HG03460 (cell line): ENCODE measurements around the gene ALDH1B1.
"Not testable (repeated sequence)": the region's sequence is repeated elsewhere in the genome, so short reads cannot be mapped to it uniquely, and the experiment has no call there.

Experiments used
- ATAC-seq: cut with Tn5 transposase; IDR thresholded peaks from one replicate; pipeline ENCODE4 v1.9.1; 2021; ENCODE audit not compliant: unreplicated experiment

ALDH1B1 gene

DNA sequence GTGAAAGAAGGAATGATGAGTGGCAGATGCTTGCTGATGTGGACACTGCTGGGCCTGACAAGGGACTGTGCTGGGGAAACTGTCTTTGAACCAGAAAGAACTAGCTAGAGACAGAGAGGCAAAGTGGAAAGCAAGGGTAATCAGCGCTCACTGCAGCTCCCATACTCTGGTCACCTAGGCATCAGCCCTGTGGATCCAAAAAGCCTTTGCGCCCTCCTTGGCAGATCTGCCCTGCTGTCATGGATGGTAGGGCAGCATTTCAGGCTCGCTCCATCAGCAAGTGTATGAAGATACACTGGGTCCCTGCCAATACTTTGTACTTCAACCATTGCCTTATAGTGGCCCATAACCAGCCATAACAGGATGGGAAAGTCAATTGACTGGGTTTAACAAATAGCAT, 6.6 kb upstream of the ALDH1B1 start:
- no peak for ATAC-seq

DNA sequence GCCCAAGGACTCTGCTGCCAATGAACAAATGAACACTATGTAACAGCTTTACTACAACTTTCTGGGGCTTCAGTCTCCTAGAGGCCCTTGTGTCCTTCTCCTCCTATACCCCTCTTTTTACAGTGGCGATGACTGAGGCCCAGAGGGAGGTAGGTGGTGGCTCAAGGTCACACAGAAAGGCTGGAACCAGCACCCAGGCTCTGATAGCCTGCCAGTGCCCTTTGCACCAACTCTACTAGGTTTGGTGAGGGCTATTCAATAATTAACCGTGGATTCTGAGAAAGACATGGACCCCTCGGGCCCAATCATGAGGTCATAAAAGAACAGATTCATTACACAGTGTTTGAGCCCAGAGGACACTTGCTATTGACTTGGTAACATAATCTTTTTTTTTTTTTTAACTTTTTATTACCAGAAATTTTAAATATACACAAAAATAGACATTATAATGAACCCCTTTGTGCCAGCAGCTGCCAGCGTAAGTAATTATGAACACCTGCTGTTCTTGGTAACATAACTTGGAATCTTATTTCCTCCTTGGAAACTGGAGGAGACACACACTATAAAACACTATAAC, 6.1 kb upstream of the ALDH1B1 start:
- no peak for ATAC-seq

DNA sequence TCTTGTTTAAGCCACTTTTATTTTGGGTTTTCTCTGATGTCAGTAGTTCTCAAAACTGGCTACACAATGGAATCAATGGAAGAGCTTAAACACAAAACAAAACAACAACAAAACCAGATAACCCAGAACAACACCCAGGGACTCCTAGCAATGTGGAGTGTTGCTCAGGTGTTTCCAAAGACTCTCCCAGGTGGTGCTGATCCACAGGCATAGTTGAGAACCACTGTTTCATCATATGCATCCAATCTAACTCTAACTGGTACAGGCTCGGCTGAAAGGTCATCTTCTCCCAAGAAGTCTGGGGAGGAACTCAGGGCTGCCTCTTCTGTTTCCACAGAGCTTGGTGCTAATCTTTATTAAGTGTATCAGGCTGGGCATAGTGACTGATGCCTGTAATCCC, 5.4 kb upstream of the ALDH1B1 start:
- ATAC-seq = no peak

DNA sequence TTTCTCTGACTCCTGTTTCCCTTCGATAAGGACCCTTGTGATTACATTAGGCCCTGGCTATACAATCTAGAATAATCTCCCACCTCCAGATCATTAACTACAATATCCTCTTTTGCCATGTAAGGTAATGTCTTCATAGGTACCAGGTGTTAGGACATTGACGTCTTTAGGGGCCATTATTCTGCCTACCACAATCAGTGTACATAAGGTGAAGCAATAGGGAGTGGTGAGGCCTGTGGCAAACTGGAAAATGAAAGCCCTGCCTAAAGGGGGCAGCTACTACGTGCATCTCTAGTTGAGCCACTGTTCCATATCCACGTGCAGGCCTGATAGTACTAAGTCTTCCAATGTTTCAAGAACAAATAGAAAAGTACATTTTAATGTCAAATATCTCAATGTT, 4.8 kb upstream of the ALDH1B1 start:
- no peak for ATAC-seq

DNA sequence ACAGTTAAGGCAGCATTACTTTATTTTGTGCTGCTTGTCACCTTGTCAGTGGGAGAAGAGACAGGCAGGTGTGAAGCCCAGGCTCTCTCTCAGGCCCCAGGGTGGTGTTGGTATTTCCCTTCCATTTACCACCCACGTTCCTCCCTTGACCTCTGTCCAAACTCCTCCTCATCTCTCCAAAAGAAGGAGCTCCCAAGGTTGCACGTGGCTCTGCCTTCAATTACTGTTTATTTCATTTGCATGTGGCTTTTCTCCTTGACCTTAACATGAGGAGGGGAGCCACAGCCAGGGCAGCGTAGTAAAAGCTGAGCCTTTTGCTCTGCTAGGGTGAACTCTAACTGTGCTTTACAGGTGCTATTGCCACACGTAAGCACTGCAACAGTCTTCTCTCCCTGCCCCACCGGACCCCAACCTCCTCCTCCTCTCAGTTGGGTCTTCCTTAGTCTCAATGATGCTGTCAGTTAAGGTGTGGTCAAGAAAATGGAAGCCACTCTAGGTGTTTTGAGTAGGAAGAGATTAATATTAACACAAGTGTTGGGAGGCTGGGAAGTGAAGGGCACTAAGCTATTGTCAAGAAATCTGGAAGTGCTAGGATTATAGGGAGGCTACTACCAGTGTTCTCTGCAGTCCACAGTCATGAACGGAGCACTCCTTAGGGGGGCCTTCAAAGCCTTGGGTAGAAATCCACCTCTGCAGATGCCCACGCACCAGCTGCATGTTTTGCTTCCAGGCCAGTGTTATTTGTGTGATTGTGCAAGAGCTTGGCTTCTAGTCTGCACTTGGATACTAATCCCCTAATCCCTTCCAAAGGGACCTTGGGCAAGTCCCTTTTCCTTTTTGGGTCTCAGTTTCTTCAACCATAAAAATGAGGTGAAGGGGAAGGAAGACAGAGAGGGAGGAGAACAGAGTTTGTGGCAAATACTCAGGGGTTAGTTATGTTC, 3.9 kb upstream of the ALDH1B1 start:
- ATAC-seq = no peak

DNA sequence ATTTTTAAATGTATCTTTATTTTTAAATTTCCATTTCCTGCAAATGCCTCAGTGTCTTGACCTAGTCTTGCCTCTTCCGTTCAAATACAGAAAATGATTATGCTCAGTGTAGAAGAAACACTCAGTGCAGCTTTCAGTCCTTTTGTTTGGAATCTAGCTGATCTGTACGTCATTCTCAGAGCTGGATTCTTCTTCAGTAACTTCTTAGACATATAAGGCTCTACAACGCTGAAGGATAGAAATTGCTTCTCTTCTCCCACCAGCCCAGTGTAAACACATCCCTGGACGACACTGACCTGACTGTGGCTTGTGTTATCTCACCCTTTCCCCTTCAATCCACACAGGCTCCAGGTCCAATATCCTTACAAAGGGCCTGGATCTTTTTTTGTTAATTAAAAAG, 3.2 kb upstream of the ALDH1B1 start:
- no peak for ATAC-seq

DNA sequence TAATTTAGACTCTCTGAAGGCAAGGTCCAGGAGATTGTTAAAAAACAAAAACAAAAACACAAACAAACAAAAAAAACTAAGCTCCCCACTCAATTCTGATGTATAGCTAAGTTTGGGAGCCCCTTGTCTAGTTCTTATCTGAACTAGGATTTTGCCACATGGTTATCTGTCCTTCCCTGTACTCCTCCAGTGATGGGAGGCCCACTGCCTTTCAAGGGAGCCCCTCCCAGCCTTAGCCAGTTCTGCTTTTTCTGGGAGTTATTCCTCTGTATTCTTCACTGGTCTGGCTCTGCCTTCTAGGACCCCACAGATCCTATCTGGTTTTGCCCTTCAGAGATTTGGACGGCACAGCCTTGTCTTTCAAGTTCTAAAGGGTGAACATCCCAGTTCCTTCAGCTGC, 2.1 kb upstream of the ALDH1B1 start:
- ATAC-seq = no peak

DNA sequence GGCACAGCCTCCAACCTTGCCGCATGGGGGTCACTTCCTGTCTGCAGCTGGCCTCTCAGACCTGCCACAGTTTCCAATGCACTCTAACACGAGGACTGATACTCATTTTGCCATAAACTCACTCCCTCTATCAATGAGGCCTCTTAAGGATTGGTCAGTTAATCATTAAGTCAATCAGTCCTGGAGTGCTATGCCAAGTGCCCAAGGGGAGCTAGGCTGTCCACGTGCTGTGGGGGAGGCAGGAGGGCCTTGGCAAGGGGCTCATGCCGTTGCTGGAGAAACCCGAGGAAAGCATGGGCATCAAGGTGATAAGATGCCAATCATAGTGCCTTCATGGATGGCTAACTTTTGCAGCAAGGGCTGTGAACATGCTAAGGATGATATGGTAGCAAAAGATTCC, 1.7 kb upstream of the ALDH1B1 start:
- ATAC-seq = no peak

DNA sequence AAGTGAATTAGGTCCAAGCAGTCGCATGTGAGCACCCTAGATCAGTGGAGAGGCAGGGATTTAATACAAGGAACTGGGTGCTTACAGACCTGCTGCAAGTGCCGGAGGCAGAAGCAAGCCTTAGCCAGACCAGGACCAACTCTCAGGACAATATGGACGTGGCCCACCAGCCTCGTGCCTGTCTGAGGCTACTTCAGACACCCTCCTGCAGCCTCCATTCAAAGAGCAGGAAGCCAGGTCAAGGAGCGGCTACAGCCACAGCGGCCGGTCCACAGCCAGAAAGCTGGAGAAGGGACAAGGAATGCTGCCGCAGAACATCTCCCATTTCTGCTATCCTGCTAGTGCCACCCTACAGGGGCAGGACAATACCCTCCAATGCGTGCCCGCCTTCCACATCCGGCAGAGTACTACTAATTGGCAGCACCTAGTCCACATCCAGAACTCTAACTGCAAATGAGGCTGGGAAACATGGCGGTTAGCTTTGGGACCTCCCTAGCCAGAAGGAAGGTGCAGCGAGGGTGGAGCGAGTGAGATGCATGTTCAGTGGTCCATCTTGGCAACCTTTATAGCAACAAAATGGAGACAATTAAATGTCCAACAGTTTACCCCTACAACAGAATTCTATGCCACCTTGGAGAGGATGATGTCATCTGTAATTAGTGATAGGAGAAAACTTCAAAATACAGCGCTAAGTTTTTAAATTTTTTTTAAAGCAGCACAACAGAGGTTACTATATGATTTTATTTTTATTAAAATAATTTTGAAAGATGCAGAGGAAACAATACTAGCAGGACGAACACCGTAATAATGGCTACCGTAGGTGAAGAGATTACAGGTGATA, 1.0 kb upstream of the ALDH1B1 start:
- ATAC-seq = no peak

DNA sequence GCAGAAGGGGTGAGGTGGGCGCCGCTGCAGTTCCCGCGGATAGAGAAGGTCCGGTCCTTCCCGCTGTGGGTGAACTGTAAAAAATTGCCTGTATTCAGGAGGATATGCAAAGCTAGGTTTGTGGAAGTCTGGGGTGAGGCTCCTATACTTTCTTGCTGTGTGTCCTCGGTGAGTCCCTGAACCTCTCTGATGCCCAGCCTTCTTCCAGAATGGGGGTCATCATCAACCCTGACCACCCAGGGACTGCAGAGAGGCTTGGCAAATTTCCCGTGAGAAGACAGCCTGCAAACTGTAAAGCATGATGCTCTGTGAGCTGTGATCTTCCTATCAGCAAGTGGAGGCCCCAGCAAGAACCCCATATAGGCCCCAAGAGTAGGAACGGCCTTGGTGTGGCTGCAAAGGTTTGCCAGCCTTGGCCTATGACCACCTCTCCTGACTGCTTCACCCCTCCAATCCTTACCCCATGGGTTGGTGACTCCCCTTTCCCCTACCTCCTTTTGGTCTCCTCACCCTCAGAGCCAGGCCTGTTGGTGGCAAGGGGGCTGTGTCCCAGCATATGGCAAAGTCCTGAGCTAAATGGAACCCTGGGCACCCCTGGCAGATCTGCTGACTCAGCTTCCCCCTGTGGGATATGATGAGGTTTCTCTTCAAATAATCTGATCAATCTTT, 760 bp downstream of the ALDH1B1 start:
- ATAC-seq = no peak

DNA sequence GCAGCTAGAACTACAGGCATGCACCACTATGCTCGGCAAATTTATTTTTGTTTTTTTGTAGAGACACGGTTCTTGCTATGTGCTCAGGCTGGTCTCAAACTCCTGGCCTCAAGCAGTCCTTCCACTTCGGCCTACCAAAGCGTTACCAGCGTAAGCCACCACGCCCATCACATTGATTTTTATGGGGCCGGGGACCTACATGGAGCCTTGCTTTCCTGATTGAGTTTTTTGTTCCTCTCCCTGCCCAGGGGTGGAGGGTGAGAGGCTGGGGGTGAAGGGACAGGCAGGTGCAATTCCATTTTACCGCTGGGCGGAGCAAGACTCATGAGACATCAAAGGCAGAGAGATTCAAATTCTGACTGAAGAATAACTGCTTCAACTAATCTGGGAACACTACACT, 1.9 kb downstream of the ALDH1B1 start:
- ATAC-seq = no peak

DNA sequence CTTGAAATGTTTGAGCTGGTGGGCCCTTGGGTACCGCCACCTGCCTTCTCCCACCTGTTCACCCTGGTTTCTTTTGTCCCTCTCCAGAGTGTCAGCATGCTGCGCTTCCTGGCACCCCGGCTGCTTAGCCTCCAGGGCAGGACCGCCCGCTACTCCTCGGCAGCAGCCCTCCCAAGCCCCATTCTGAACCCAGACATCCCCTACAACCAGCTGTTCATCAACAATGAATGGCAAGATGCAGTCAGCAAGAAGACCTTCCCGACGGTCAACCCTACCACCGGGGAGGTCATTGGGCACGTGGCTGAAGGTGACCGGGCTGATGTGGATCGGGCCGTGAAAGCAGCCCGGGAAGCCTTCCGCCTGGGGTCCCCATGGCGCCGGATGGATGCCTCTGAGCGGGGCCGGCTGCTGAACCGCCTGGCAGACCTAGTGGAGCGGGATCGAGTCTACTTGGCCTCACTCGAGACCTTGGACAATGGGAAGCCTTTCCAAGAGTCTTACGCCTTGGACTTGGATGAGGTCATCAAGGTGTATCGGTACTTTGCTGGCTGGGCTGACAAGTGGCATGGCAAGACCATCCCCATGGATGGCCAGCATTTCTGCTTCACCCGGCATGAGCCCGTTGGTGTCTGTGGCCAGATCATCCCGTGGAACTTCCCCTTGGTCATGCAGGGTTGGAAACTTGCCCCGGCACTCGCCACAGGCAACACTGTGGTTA, 3.3 kb downstream of the ALDH1B1 start:
- no peak for ATAC-seq

DNA sequence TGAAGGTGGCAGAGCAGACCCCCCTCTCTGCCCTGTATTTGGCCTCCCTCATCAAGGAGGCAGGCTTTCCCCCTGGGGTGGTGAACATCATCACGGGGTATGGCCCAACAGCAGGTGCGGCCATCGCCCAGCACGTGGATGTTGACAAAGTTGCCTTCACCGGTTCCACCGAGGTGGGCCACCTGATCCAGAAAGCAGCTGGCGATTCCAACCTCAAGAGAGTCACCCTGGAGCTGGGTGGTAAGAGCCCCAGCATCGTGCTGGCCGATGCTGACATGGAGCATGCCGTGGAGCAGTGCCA, 3.8 kb downstream of the ALDH1B1 start:
- ATAC-seq = no peak

DNA sequence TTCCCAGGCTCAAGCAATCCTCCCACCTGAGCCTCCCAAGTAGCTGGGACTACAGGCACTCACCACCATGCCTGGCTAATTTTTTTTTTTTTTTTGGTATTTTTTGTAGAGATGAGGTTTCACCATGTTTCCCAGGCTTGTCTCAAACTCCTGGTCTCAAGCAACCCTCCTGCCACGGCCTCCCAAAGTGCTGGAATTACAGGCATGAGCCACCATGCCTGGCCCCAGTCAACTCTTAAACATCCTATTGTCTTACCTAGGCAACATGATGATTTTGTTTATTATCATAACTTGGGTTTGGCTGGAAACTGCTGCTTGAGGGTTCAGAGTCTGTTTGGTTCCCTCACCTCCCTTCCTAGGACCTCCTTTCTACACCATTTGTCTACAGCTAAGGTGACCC, 6.7 kb downstream of the ALDH1B1 start:
- not testable (repeated sequence) for ATAC-seq

DNA sequence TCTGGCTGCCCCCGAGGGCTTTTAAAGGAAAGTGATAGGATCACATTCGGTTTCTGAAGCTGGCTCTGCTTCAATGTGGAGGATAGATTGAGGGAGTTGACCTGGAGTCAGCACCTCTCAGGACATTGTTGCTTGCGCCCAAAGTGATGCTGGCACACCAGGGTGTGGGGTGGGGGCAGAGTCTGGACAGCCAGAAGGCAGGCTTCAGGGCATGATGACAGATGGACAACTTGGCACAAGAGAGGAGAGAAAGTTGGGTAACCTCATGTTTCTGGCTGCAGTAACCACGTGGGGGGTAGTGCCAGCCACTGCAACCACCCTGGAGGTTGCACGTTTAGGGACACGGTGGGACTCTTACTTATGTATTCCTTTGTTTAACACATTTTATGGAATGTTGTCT, 9.5 kb downstream of the ALDH1B1 start:
- no peak for ATAC-seq

DNA sequence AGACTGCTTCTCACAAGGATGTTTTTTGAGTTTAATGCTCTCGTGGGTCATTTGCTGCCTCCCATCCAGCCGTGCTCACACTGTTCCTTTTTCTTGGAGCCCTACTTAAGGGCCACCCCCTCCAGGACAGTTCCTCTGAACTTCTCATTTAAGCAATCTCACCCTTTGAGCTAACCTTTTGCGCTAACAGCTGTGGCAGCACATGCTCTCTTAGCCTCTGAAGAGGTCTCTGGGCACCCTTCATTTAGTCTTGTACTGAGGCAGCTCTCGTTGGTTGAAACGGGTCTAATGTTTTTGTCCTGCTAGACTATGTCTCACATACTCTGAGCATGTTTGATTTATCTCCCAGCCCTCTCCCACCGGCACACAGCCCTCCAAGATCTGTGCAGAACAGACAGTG, 11.8 kb downstream of the ALDH1B1 start:
- ATAC-seq = no peak

DNA sequence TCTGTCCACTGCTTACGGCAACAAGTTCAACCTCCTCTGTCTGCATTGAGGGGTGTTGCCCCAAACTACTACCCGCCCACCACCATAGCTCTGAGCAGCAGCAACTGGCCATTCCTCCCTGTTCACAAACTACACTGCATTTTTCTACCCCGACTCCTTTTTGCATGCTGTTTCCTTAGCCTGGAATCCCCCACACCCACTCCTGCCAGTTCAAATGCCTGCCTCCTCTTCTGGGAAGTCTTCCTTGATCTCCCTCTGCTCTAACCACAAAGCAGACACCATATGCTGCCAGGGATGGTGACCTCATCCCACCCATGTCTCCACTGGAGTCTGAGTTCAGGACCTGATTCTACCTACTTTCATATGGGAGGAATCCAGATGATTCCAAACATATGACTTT, 13.3 kb downstream of the ALDH1B1 start:
- ATAC-seq = no peak

DNA sequence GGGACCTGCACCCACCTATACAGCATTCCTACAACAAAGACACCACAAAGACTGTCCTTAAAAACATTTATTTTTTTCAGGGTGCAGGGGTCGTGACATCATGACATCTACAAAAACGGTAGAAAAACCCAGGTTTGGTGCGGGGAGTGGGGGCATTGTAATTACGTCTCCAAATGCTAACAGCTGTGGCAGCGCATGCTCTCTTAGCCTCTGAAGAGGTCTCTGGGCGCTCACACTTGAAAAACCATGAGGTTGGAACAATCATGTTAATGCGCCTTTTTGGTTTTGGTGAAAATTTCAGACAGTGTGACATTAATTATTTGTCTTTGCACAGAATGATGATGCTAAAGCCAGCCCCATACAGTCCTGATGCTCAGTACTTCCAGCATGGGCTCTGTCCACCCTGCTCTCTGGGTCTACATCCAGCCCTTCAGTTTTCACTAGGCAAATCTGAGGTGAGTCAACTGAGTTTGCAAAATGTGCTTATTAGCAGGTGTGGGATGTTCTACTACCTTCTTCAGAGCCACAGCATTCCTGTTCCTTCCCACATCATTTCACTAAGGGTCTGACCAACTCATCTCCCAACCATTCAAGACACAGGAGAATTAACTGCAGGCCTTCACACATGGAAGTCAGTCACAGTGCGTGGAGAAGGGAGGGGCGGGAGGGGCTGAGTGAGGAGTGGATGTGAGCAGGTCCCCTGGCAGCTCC, 14.1 kb downstream of the ALDH1B1 start:
- ATAC-seq = no peak

DNA sequence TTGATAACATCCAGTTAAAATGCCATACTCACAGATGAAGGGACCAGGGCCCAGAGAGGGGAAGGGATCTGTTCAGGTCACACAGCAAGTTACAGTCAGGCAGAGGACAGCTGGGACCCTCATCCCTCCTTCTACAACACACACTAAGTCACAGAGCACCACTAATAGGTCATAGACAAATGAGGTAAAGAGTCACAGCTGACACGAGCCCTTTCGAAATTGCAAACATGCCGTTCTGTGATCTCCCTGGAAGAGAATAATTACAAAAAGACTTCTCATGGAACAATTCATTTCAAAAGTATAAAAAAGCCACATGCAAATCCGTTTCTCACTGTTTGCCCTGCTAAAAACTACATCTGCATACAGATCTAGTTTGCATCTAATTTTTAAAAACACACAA, 16.2 kb downstream of the ALDH1B1 start:
- ATAC-seq = no peak

DNA sequence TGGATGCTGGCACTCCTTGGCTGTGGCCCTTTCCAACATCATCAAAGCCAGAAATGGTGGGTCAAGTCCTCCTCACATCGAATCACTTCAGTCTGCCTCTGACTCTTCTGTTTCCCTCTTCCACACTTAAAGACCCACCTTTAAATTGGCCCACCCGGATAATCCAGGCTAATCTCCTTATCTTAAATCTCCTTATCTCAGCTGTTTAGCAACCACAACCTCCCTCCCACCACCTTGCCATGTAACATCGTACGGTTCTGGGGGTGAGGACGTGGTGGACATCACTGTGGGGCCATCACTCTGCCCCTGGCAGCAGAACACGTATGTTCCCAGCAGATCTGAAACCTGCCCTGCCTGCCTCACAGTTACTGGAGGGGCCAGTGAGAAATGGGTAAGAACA, 20.2 kb downstream of the ALDH1B1 start:
- ATAC-seq = no peak
